GM20431 (cell line): Measurements from ENCODE around the gene RHOXF2.
"Not testable (repeated sequence)": the region's sequence is repeated elsewhere in the genome, so short reads cannot be mapped to it uniquely, and the experiment has no call there.

Source experiments
- in situ Hi-C: fragments of 300-500 bp; cut with MseI, MboI; formaldehyde crosslinking; loops from one replicate; pipeline ENCODE4 v1.15.0; 2020; ENCODE audit warnings: low sequenced_read_pairs; ENCODE audit not compliant: unreplicated experiment

The RHOXF2 gene

DNA sequence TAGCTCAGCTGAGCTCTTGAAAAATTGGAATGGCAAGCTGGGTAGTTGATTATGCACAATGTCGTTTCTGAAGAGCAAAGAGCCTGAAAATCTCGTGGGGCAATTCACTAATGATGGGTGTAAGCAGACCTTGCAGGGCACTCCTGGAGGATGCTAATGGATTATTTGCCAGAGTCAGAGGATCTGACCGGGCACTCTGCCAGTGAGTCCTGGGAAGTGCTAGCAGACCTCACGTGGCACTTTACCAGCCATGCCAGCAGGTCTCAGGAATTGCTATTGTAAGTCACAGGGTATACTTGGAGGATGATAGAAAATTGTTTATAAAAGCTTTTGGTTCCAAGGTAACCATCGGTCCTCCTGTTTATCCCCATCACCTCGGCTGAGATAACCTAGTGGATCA is 37.4 kb downstream of the RHOXF2 start:
- in situ Hi-C loops = not testable (repeated sequence)

GRCh38 chrX:120196626-120197283 is 38.3 kb downstream of the RHOXF2 start:
- in situ Hi-C loops = not testable (repeated sequence)

- in situ Hi-C loops = loop anchor here (25.0 kb wide), 1 partner anchor 214 kb away; no protein-coding TSS in a partner anchor
Observed at GRCh38 chrX:120200851-120201250, 42.4 kb downstream of the RHOXF2 start.

DNA sequence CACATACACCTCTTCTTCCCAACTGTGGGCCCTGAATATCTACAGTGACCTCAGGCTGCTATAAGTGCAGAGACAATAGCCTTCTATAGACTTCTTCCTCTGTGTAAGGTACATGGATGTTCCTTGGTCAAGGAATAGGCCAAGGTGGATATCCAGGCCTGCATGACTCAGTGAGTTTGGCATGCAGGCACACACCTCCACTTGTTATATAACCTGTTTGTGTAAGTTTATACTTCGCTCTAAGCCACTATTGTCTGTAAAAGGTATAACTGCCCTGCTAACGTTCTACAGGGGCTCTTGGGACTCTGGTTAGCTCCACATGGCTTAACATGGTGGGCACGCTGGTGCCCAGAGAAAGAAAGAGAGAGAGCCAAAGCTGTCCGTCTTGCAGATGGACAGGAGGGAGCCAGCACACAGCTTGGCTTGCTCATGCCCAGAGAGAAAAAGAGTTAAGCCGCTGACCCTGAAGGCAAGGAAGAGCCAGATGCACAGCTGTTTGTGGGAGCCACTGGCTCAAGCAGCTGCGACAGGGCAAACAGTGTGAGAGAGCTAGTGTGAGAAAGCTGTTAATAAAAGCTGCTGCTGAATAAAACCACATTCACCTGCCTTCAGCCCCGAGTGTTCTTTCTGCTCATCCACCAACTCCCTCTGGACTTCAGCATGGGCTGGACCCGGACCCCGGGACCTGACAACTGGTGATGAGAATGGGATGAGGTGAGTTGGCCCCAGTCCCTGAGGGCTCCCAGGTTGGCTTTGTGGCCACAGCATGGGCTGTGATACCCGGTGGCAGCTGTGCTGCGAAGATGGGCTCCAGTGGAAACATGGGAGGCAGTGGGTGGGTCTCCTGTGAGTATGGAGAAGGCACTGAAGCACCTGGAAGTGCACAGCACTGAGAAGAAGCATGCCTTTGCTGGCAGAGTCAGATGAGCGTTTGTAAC is 47.7 kb downstream of the RHOXF2 start:
- in situ Hi-C loops = loop anchor here (25.0 kb wide), 1 partner anchor 219 kb away; no protein-coding TSS in a partner anchor

DNA sequence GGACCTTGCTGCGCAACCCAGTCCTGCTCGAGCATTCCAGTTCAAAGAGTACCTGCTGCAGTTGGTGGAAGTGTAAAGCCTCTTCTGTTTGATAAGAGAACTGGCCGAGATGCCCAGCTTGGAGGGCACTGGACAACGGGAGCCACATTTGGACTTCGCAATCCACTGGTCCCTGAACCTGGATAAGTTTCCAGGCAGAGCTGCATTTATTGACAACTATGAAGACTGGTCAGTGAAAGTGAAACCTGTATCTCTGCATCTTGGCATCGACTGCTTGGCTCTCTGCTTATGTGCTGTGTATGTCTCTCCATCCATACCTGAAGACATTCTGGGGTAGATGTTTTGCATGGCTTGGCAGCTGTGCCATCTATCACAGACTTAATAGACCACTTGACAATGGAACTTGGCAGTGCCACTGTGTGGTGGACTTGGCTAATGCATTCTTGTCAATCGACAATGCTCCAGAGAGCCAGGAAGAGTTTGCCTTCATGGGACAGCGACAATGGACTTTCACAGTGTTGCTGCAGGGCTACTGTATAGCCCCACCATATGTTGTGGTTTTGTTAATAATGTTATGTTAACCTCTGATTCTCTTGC is 48.7 kb downstream of the RHOXF2 start:
- in situ Hi-C loops = loop anchor here (25.0 kb wide), 1 partner anchor 220 kb away; no protein-coding TSS in a partner anchor

- in situ Hi-C loops = loop anchor here (25.0 kb wide), 1 partner anchor 226 kb away; no protein-coding TSS in a partner anchor
Observed at GRCh38 chrX:120213438-120214265, 55.2 kb downstream of the RHOXF2 start.
